ENCODE results near the gene EPHA4.

EPHA4 gene

DNA sequence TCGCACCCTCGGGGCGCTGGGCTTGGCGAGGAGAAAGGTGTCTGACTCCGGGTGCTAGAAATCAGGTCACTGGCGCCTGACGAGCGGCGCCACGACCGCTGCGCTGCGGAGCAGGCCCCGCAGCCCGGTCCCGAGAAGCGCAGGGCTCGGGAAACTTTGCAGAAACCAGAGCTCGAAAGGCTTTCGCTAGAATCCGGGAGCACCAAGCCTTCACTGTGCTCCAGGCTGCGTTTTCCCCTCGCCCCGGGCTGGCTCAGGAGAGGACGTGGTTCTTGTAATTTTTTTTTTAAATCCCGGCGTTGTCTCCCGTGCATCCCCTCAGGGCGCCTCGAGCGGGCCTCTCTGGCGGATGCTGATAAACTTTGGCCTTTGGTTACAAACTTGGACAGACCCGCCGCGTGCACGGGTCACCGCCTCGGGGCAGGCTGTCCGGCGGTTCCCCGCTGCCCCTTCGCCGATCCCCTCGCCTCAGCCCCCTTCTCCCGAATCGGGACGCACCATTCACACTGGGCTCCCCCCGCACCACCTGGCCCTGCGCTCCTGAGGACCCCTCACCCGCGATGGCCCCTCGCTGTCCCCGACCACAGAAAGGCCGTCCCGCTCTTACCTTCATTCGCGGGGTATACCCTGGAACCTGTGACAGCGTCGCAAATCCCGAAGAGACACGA lies 419 bp downstream of the EPHA4 start:
- no peak for DNase-seq (ENCODE audit: low read depth in 2 of 2, low spot score in 1 of 2)

- no peak for DNase-seq (ENCODE audit: low read depth in 2 of 2, low spot score in 1 of 2)
These were observed 1.0 kb downstream of the EPHA4 start for GRCh38 chr2:221571025-221571550.

DNA sequence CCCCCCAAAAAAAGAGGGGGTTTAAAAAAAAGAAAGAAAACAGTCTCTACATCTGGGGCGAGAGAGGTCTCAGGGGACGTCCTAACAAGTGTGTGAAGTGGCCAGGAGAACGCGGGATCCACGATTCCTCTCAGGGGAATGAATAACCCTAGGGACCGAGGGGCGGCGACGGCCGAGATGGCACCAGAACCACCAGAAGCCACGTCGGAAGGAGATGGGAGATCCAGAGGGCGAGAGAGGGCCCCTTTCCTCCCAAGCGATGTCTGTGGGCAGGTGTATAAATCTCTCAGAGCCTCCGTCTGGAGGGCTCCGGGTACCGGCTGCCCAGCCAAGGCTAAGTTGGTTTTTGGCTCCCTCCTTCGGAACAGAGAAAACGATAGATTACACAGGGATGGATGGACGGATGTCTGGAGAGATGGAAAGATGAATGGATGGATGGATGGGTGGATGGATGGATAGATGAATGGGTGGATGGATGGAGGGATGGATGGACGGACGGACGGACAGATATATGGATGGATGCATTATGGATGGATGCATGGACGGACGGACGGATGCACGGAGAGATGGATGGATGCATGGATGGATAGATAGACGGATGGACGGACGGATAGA lies 1.7 kb downstream of the EPHA4 start:
- DNase-seq (ENCODE audit: low read depth in 2 of 2, low spot score in 1 of 2) = no peak

- DNase-seq (ENCODE audit: low read depth in 2 of 2, low spot score in 1 of 2) = no peak
These were observed 2.2 kb downstream of the EPHA4 start for GRCh38 chr2:221569871-221570270.

DNA sequence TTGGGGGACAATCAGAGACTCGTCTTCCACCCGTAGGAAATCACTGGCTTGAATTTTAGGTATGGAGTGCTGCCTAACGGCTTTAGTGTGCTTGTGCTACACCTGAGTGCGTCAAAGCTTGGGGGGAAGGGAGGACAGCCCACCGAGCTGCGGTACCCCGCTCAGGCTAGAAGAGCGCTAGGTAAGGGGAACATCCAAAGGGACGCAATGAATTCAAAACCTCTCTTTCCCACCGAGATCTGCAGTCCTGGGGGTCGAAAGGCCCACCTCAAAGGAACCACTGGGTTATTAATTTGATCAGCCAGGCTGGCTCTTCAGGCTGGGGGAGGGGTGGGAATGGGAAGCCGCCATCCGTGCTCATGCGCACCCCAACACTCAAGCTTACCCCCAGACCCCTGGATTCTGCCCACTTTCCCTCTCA lies 2.7 kb downstream of the EPHA4 start:
- DNase-seq (ENCODE audit: low read depth in 2 of 2, low spot score in 1 of 2) = no peak

- DNase-seq (ENCODE audit: low read depth in 2 of 2, low spot score in 1 of 2) = no peak
These were observed 3.8 kb downstream of the EPHA4 start for GRCh38 chr2:221568299-221568698.

DNA sequence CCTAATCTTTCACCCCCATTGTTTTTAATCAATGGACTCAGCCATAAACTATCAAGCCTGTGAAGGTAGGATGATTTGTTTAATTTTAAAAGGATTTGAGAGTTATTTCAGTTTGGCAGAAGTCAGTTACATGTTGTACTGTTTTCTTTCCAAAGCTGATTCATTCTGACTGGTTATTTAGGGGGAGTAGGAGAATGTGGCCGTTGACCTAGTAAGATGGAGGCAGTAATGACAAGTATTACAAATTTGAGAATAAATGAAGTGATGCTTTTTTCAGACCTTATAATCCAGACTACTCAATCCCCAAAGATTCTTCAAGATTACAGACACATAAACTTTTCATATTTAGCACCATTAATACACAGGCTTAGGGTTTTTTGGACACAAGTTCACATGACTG lies 4.3 kb downstream of the EPHA4 start:
- DNase-seq (ENCODE audit: low read depth in 2 of 2, low spot score in 1 of 2) = no peak

GRCh38 chr2:221567231-221567760 lies 4.8 kb downstream of the EPHA4 start:
- DNase-seq (ENCODE audit: low read depth in 2 of 2, low spot score in 1 of 2) = no peak

- DNase-seq (ENCODE audit: low read depth in 2 of 2, low spot score in 1 of 2) = no peak
These were observed 8.7 kb downstream of the EPHA4 start for GRCh38 chr2:221563270-221563985.

- no peak for DNase-seq (ENCODE audit: low read depth in 2 of 2, low spot score in 1 of 2)
These were observed 9.9 kb downstream of the EPHA4 start for GRCh38 chr2:221562226-221562625.

DNA sequence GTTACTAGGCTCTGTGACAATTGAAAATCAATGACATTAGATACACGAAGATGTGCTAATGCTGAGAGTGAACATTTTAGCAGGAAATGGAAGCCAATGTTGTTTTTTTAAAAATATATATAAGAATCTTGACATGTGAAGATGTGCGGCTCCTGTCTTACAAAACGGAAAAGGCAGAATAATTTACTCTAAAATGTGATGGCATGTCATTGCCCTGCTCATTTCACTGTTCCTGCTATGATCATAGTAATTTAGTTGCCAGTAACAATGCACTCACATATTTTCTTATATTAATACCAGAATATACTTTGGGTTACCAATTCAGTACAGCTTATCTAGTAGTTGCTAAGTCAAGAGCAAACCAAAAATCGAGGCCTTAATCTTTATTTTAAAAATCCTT lies 10.3 kb downstream of the EPHA4 start:
- no peak for DNase-seq (ENCODE audit: low read depth in 2 of 2, low spot score in 1 of 2)

- no peak for DNase-seq (ENCODE audit: low read depth in 2 of 2, low spot score in 1 of 2)
These were observed 12.1 kb downstream of the EPHA4 start for GRCh38 chr2:221559991-221560390.

GRCh38 chr2:221558107-221558506 lies 14.0 kb downstream of the EPHA4 start:
- no peak for DNase-seq (ENCODE audit: low read depth in 2 of 2, low spot score in 1 of 2)

GRCh38 chr2:221555494-221555846 lies 16.6 kb downstream of the EPHA4 start:
- no peak for DNase-seq (ENCODE audit: low read depth in 2 of 2, low spot score in 1 of 2)

DNA sequence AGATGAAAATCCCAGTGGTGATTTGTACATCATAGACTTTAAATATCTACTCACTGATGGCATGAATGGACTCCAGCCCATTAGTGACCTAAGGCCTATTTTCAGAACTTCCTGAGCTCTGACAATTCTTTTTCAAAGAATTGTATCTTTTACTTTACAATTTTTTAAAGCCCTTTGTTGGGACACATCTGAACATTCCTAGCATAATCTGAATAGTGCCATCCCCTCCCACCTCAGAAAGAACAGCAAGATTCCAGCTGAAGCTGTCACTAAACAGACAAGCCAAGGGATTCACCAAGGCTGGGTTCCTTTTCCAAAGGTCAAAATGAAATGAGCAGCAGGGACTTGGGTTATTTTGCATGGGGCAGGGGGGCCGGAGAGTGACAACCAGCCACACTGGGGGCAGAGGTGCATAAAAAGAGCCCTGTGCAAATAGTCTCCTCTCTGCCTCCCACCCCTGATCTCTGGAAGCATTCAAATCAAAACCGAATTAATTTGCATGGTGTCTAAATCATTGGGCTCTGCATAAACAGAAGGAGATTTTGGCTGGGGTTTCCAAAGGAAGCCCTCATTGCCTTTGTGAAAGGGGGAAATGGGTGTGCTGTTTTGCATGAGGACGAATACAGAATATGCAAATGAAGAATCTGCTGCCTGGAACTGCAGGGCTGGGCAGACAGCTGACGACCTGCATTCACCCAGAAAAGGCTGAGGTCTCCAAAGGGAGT lies 17.2 kb downstream of the EPHA4 start:
- no peak for DNase-seq (ENCODE audit: low read depth in 2 of 2, low spot score in 1 of 2)

DNA sequence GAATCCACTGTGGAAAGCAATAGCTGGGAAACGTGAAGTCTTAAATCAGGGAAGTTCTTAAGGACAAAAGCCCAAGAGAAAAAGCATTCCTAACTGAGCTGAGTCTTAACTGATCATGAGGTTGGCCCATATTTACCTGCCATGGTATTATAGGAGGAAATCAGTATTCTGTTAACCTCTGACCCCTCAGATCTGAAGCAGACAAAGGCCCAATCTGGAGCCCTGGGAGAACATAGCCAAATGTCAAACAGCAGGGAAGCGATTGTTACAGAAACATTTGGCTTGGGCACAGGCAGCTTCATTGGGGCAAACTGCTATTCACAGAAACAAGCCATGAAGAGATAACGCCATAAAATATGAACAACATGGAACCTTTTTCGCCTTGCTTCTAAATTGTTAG lies 18.8 kb downstream of the EPHA4 start:
- DNase-seq (ENCODE audit: low read depth in 2 of 2, low spot score in 1 of 2) = no peak

DNA sequence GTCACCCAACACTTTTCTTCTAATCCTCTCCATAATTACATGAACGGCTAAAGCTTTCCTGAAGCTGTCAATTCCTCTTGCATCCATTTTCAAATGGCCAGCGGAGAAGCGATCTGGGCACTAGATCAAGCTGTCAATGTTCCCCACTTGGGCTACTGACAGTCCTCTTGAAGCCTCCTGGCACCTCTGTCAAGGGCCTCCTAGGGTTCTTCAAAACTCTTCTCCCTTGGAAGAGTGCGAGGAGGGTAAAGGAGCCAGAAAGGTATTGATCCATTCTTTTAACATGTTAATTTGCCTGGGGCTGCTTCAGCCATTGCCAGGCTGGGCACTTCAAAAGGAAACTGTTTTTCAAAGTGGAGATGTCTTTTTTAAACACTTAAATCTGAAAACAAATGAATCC lies 19.8 kb downstream of the EPHA4 start:
- DNase-seq (ENCODE audit: low read depth in 2 of 2, low spot score in 1 of 2) = no peak

- DNase-seq (ENCODE audit: low read depth in 2 of 2, low spot score in 1 of 2) = no peak
These were observed 20.2 kb downstream of the EPHA4 start for GRCh38 chr2:221551864-221552263.

- no peak for DNase-seq (ENCODE audit: low read depth in 2 of 2, low spot score in 1 of 2)
These were observed 23.0 kb downstream of the EPHA4 start for GRCh38 chr2:221549143-221549542.

GRCh38 chr2:221546505-221547225 lies 25.4 kb downstream of the EPHA4 start:
- DNase-seq (ENCODE audit: low read depth in 2 of 2, low spot score in 1 of 2) = no peak

Measured in stimulated activated CD8-positive, alpha-beta memory T cell treated with anti-CD3 and anti-CD28 coated beads, Interleukin-4, amount 100 ng/mL, for 4 hours (primary cell).